HUDEP-2 (cell line): ENCODE measurements around the gene INHBA.

Source experiments
- DNase-seq, 76 experiments: peaks; one replicate each; lab custom pipeline; 2025; ENCODE audit not compliant: unreplicated experiment in 76 of 76; lab: John Stamatoyannopoulos, UW

The INHBA gene

DNA sequence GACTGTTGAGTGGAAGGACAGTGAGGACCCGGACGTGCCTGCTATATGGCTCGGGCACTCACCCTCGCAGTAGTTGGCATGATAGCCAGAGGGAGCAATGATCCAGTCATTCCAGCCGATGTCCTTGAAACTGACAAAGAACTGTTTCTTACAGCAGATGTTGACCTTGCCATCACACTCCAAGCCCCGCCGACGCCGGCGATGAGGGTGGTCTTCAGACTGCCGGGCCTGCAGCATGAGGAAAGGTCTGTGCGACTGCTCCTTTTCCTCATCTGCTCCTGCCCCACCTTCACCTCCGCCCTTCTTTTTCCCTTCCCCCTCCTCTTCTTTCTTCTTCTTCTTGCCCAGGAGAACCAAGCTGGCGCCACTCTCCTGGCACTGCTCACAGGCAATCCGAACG is 13.1 kb downstream of the INHBA start:
- DNase-seq, result no peak

DNA sequence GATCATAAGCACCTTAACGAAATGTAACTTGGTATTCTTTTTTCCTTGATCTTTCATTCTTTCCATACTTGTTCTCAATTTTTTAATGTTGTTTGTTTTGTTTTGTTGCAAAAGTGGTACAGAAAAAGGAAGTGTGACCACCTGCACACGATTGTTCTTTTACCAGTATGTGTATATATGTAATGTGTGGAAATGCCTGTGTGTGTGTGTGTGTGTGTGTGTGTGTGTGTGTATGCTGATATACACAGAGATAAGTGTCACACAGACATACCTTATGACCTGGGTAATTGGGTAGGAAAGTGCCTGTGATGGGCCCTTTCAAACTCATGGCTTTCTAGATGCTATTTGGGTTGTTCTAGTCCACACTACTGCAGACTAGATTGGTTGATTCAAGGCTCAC is 14.0 kb downstream of the INHBA start:
- no peak for DNase-seq

DNA sequence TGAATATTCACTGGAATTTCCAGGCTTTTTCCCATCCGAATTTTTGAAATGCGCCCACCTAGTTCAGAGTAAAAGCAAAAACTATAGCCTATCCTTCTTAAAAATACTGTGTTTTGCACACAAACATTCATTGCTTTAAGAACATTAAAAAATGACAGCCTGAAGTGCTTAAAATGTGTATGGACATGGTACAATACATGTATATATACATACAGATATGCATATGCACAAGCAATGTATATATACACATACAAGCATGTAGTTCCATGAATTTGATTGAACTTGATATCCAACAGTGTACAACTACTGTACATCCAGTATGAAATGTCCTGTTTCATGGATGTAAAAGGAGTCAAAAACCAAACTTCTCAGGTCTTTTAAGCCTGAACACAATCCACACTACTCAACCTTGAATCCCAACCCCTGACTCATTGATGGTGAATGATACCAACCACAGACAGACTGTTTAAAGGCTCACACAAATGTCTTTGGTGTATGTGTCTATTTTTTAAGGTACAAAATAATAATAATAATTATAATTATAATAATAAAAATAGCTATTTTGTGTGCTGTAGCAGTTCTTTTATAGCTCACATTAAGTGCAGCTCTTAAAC is 14.8 kb downstream of the INHBA start:
- DNase-seq, result no peak

DNA sequence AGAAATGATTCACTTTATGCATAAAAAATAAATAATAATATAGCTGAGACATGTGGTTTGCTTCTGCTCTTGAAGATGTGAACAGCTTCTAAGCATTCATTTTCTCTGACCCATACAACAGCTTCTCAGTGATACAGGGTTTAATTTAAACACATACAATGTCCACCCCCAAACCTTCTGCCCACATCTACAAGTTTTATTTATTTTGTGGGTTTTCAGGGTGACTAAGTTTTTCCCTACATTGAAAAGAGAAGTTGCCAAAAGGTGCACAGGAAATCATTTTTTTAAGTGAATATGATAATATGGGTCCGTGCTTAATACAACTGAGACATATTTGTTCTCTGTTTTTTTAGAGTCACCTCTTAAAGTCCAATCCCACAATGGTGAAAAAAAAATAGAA is 17.2 kb downstream of the INHBA start:
- DNase-seq, result no peak

DNA sequence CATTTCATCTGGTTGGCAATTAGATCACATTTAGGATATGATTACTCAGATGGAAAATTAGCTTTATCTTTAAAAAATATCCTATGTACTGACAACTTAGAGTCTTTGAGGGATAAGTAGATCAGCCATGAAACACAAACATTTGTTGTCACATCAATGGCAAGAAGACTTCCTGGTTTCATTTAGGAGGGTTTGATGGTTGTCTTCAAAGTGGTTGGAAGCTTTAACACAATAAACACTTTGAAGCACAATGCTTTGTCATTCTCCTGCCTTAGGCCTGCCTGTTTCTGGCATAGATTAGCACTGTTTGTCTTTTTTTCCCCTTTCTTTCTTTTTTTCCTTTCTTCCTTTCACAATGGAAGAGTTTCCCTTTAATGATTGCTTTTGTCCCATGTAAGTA is 20.5 kb downstream of the INHBA start:
- no peak for DNase-seq

DNA sequence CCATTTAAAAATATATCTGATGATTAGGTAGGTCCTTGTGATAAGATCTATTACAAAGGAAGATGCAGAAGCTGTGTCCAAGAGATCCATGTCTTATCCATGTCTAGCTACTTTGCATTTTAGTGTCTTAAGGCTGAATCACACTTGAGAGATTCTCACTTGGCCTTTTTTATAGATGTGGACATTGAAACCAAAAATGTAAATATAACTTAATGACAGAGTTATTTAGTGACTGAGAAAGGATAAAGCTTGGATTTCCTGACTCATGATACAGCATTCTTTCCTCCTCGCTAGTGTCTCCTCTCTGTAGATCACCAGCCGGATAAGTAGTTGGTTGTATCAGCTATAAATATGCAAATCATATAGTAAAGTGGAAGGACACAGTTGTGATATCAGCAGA is 23.3 kb downstream of the INHBA start:
- DNase-seq, result no peak

DNA sequence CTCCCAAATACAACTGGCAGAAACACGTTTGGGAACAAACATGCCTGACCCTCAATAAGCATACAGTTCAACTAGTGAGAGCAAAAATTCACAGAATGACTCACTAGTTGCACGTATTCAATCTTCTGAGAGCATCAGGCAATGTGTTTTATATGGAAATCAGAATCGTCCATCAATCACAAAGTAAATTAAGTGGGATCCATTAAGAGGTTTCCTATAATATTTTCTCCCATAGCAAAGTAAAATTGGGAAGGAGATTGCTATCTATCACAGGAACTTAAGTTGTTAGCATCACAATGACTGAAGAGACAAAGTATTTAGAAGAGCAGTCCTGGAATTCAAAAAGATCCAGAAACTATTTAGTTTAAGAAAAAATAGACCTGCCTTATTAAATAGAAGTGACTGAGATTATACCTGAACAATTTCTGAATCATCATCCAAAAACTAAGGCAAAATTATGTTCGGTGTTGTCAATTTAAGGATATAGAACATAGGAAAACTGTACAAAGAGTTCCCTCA is 28.3 kb downstream of the INHBA start:
- no peak for DNase-seq

DNA sequence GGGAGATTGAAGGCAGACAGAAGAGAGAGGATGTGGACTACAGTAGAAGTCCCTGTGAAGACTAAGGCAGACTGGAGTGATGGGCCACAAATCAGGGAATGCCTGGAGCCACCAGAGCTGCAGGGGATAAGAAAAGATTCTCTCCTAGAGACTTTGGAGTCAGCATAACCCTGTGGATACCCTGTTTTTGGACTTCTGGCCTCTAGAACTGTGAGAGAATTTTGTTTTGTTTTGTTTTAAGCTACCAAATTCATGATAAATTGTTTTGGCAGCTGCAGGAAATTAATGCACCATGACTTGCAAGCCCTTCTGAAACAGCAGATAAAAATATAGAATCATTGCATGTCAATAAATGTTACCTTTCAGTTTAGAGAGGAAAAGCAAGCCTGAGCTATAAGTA is 41.3 kb downstream of the INHBA start:
- DNase-seq, result no peak

DNA sequence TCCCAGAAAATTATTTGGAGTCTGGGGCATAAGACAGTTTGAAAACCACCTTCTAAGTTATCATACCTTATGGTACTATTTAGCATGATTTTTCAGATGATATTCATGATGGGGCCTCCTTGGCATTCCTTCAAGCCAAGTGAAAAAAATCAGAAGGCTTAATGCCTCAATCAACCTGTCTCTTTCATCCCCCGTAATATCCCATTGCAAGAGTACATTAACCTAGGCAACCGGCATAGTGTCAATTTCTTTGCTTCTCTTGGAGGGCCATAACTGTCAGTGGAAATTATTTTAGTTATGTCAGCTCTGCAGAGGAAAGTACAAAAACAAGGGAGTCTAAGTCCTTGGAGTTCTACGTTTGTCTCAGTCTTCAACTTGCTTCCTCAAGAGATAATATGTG is 43.4 kb downstream of the INHBA start:
- DNase-seq, result no peak

DNA sequence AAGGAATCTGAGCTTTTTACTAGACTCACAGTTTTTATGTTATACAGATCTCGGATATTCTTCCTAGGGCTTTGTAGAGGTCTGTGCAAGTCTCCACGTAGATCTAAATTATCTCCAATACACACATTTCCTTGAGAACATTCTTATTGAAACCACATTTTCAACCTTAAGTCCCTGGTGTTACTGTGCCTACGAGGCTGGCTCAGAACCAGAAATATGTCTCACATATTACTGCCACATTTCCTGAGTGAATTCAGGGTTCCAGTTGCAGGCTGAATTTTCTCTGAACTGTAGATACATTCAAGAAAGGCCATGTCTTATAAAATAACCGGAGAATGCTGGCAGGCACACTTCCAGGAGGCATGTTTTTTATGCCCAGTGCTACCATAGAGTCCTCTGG is 46.5 kb downstream of the INHBA start:
- DNase-seq, result no peak

DNA sequence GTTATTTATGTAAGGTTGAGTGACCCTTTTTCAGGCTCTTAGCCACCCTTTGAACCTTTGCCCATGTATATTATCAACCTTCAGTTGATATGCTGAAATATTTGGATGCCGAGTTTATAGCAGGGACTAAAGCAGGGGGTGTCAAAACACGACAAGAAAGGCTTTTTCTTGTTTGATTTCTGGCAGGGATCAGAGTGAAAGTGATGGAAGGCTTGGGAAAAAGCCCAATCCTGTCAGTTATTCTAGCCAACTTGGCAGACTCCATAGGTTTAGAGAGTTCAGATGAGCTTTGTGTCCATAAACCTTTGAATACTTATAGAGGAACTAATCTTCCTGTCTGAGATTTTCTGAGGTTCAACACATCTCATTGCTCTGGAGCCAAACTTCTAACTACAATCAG is 47.5 kb downstream of the INHBA start:
- DNase-seq, result no peak

DNA sequence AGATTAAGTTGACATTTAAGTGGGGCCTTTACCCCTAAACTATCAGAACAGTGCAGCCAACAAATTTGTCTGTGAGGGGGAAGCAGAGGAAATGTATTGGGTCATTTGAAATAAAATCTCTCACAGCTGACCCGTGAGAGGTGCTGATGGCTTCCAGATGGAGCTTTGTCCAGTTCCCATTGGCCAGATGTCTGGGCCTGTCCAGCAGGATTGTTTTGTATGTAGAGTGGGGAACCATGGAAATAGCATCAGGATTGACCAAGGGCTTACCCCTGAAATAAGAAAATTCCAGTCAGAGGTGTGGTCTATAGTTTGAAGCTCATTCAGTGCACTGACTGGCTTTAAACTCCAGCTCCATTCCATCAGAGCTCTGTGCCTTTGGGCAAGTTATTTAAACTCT is 50.6 kb downstream of the INHBA start:
- no peak for DNase-seq

DNA sequence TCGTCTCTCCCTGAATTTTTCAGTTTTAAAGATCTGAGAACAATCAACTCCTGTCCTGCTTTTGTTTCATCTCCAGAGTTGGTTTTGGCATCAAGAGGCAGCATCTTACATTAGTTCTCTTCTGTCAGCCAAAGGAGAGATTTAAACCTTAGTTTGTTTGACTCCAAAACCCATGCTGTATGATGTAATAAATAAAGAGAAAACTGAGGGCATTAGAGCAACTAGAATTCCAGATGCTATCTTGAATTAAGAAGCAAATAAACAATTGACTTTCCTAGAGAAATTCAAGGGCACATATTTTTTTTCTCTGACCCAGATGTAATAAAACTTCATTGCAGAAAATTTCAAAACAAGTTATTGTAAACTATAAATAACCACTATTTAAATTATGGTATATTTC is 54.4 kb downstream of the INHBA start:
- no peak for DNase-seq

DNA sequence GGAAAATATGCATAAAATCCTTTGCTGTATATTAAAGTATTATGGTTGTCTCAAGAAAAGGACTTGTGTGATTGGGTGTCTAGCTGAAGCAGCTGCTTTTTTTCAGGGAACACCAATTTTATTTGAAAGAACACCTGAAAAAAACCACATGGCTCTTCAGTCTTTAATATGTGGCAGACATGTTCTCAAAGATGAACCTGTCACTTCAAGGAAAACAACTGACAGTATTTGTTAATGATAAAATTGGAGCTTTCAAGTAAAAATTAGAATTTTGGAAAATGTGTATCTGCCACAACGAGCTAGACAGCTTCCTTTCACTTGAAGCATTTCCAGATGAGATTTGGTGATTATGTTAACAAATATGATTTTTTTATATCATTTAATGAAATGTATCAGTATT is 59.3 kb downstream of the INHBA start:
- no peak for DNase-seq

DNA sequence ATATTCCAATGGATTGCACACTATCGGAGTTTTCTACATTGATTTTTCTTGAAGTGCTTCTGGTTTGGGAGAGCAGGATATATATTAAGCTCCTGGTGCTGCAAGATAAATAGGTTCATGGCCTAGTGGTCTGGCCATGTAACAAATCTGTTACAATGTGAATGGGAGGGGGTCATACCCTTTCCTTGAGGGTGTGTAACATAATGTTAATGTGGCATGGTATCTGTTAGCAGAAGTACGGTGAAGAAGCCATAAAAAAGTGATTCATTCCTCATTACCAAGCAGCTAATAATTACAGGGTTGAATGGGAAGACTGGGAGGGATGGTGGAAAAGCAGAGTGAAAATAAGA is 61.2 kb downstream of the INHBA start:
- DNase-seq, result no peak

DNA sequence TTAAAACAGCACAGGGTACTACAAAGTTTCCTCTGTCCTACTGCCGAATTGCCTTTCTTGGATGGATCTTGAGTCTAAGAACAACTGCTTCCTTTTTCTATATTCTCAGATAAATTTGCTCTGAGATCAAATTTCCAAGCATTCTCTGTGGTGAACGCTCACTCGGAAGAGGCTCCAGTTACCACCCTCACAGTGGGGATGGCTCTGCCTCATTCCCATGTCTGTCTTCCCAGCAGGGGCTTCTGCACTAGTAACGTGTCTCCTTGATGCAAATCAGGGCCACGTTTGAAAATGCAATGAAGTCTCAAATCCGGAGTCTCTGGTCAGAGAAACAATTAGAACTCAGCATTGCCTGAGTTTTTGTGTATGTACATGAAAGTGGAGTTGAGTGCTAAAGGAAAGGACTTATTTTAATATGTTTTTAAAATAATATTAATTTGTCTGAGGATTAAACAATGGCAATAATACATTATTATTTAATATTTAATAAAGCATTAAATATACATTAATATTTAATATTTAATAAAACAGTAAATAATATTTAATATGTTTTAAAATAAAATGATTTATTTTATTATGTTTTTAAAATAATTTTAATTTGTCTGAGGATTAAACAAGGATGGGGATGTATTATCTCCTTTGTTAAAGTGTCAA is 61.8 kb downstream of the INHBA start:
- no peak for DNase-seq

DNA sequence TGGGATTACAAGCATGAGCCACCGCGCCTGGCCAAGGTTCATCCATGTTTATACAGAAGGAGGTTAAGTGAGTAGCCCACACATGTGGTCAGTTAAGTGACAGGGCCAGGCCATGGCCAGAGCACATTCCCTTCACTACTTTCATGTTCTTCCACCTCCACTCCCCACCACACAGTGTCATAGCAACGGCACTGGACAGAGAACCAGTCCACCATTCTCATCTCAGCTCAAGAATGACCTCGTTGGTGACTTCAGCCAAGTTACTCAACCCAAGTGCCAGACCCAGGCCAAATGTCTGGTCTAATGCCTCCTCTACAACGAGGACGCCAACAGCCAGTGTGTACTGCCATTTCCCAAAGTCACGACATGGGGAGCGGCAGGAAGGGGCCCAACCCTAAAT is 62.4 kb downstream of the INHBA start:
- DNase-seq, result no peak

DNA sequence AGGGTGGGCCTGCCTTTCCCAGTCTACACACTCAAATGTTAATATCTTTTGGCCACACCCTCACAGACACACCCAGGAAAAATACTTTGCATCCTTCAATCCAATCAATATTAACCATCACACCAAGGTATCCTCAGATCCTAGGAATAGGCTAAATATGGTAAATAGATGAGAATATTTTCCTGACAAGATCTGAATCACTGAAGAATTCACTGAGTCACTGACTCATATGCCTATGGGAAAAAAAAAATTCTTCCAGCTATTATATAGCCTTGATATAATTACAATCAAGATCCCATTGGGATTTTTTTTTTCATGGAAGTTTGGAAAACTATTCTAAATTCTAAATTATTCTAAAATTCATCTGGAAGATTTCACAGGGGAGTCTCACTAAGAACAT is 65.8 kb downstream of the INHBA start:
- DNase-seq, result no peak
